Pons (tissue), 1 donor: ENCODE data around the gene FOSL1.

Experiments used
- DNase-seq: peaks from one replicate; pipeline ENCODE4 v3.0.0-alpha.2; 2016; ENCODE audit warnings: low spot score

The FOSL1 gene

GRCh38 chr11:65919573-65920371, 19.6 kb upstream of the FOSL1 start:
- DNase-seq: no peak

- DNase-seq: peak; percentile 97
Measured at GRCh38 chr11:65919141-65919572, 19.0 kb upstream of the FOSL1 start, which contains the start of gene DRAP1. TSS of gene DRAP1 (plus strand) at chr11:65919426. CDS start at chr11:65919502, 76 bp downstream.

DNA sequence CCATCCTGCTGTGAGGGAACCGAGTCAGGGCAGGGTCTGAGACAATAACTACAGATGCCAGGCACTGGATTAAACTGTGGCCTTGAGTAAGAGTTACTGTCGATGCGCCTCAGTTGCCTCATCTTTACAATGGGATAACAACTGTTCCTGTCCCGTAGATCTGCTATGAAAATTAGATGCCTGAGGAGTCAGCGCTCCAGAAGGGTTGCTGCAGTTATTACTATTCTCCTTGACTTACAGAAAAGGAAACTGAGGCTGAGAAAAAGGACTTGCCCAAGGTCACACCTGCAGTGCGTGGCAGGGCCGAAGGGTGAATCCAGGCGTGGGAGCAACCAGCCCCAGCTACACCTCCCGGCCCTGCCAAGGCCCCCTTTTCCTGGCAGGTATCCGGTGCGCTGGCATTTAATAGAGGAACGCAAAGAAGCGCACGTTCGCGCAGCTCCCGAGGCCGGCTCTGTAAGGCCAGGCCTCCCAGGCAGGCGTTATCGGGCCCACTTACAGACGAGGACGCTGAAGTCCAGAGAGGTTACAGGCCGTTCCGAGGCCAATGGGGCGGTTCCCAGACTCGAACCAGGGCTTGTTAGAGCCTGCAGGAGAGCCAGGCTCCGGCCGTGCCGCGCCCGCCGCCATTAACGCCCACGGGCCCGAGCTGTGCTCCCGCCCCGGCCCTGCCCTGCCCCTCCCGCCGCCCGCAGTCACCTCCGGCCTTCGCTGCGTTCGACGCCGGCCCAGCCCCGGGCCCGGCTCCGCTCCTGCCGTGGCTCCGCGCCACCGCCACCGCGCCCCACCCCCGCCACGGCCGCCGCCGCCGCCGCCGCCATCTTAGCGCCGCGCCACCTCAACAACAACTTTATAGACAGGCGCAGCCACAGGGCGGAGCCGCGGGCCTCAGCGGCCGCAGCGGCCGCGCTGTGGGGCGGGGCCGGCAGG, 18.3 kb upstream of the FOSL1 start, which contains the start of gene C11orf68:
Gene C11orf68 (minus strand): TSS at position 852 of the 930 bp plus-strand sequence. CDS start 31 bp downstream, at position 821.
- no peak for DNase-seq

GRCh38 chr11:65917434-65918210, 17.4 kb upstream of the FOSL1 start:
- no peak for DNase-seq

DNA sequence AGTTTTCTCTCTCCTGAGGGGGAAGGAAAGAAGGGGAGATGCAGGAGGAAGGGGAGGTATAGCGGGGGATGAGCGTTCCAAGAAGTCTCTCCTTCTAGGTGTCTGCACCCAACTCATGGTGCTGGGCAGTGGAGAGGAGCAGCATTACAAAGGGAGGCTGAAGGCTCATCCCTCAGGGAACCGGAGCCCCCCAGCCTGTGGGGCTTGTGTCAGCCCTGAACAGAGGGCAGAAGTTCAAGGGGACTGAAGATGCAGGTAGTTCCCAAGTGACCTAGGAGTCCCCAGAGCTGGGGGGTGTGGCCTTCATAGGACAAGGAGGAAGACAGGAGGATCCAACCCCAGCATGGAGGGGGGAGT, 16.9 kb upstream of the FOSL1 start:
- no peak for DNase-seq

DNA sequence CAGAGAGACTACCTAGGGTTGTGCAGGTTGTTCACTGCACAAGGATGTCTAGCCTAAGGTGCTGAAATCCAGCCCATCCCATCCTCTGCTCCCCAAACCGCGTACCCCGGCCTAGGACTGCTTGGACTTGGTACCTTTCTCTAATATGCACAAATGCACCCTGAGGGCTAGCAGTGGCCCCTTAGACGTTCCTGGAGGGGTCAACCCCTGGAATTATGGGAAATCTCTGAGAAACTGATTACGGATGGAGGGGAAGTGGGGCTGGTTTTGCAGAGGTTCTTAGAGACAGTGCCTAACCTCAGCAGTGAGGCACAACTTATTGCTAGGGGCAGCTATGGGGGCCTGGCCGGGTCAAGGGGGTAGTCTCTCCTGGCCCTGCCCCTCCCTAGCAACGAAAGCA, 16.2 kb upstream of the FOSL1 start:
- DNase-seq: no peak

- DNase-seq: no peak
Measured at GRCh38 chr11:65915821-65916251, 15.6 kb upstream of the FOSL1 start.

- DNase-seq: no peak
Measured at GRCh38 chr11:65915101-65915820, 15.1 kb upstream of the FOSL1 start.

GRCh38 chr11:65912845-65913244, 12.7 kb upstream of the FOSL1 start:
- DNase-seq: no peak

GRCh38 chr11:65911682-65912568, 11.7 kb upstream of the FOSL1 start:
- DNase-seq: no peak

DNA sequence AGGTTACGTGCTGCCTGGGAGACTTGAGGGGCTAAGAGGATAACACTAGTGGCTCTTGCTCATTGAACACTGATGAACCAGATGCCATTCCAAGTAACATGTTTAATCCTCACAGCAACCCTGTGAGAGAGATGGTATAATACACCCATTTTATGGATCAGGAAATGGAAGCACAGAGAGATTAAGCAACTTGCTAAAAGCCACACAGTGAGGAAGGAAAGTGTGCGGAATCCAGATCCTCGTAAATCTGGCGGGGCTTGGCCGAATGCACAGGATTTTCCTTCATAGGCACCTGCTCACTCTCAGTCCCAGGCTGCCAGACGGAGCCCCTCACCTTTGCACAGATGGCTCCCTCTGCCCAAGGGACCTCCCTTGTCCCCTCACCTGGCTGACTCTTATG, 7.7 kb upstream of the FOSL1 start:
- DNase-seq: no peak

DNA sequence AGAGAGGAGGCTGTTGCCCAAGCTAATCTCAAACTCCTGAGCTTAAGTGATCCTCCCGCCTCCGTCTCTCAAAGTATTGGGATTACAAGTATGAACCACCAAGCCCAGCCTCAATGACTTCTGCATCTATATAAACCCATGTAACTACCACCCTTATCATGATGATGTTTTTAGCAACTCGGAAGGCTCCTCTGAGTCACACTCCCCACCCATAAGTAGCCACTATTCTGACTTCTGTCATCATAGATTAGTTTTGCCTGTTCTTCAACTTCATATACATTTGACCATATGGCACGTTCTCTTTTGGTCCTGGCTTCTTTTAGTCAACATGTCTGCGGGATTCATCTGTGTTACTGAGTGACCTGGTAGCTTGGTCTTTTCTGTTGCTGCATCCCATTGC, 6.4 kb upstream of the FOSL1 start:
- DNase-seq: no peak

GRCh38 chr11:65903715-65904114, 3.5 kb upstream of the FOSL1 start:
- DNase-seq: no peak

DNA sequence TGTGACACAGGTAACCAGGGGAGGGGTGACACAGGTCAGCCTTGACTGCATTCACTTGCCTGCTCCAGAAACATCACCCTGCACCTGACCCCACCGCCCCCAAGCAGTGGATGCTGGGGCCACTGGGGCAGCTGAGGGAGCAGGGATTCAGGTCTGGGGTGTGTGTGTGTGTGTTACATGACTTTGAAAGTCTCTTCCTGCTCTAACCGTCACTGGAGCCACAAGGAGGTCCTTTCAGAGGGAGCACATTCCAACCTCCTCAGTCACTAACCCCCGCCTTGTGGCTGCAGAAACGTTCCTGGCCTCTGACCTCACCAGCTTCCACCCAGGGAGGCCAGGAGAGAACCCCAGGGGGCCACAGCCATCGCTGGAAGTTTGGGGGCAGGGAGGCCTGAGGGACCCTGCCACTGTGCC, 2.9 kb upstream of the FOSL1 start:
- DNase-seq: no peak

- no peak for DNase-seq
Measured at GRCh38 chr11:65900899-65901180, 652 bp upstream of the FOSL1 start.

- no peak for DNase-seq
Measured at GRCh38 chr11:65899356-65900124, 648 bp downstream of the FOSL1 start.

- DNase-seq: no peak
Measured at GRCh38 chr11:65898656-65899355, 1.4 kb downstream of the FOSL1 start.

DNA sequence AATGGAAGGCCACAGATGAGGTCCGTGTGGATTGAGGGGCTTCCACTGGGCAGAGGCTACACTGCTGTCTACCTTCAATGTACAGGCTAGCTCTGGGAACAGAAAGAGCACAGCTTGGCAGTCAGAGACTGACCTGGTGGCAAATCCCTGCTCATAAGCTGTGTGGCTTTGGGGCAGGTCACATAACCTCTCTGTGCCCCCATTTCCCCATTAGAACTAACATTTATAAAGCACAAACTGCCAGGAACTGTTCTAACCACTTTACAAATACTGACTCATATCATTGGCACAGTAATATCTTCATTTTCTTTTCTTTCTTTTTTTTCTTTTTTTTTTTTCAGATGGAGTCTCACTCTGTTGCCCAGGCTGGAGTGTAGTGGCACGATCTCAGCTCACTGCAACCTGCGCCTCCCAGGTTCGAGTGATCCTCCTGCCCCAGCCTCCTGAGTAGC, 3.1 kb downstream of the FOSL1 start:
- no peak for DNase-seq
